CD4-positive, alpha-beta T cell treated with Interleukin-12 subunit alpha and Interleukin-12 subunit beta, for 1 hour (primary cell): ENCODE data around the gene CERKL.

Experiments
- DNase-seq: peaks from one replicate; pipeline ENCODE4 v3.0.0-alpha.2; 2020

The CERKL gene

DNA sequence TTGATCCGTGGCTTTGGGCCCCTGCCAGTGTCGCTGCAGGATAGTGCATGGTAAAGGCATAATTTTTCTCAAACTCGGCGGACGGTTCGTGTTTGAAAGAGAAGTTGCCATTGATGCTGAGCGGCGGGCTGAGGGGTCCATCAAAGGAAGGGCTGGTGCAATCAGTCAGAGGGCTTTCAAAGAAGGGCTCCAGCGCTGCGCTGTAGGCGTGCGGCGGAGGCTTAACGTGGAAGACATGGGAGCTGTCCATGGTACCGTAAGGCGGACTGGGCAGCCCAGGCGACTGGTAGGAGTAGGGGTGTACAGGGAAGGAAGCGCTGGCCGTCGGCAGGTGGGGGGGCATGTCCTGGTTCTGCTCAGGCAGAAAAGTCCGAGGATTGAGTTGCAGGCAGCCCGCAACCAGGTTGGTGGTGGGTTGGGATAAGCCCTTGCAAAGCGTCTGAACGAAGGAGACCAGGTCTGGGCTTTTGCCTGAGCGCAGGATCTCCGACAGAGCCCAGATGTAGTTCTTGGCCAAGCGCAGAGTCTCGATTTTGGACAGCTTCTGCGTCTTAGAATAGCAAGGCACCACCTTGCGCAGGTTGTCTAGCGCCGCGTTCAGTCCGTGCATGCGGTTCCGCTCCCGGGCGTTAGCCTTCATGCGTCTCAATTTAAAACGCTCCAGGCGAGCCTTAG, 21.1 kb upstream of the CERKL start:
- DNase-seq = peak; percentile 48

GRCh38 chr2:181675254-181675653, 18.3 kb upstream of the CERKL start:
- no peak for DNase-seq

GRCh38 chr2:181674461-181674860, 17.6 kb upstream of the CERKL start:
- DNase-seq = no peak

- DNase-seq = no peak
Measured at GRCh38 chr2:181673173-181673572, 16.3 kb upstream of the CERKL start.

DNA sequence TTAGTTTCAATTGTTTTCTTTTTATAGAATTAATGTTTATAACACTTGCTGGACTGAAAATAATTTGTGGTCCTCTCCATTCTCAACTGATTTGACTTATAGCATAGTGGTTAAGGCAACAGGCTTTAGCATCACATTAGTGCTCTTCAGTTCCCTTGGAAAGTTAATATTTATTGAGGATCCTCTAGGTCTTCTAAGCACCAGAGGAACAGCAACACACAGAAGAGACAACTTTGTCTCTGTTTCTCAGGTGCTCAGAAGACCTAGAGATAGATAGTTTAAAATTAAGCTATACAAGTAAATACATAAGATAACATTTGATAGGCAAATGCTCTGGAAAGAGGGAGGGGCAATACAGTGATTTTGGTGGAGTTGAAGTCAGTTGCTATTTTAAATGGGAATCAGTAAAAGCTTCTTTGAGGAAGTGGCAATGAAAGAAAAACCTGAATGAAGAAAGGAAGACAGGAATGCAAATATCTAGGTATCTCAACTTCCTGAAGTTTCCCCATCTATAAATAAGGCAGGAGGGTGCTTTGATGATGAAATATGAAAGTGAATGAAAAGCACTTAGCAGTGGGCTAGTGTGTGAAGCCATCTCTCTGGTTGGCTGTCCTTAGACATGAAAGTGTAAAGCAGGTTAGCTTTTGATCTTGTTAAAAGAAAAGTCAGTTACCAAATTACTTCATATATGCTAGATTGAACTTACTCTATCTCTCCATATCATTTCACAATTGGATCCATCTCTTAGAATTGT, 15.5 kb upstream of the CERKL start:
- no peak for DNase-seq

DNA sequence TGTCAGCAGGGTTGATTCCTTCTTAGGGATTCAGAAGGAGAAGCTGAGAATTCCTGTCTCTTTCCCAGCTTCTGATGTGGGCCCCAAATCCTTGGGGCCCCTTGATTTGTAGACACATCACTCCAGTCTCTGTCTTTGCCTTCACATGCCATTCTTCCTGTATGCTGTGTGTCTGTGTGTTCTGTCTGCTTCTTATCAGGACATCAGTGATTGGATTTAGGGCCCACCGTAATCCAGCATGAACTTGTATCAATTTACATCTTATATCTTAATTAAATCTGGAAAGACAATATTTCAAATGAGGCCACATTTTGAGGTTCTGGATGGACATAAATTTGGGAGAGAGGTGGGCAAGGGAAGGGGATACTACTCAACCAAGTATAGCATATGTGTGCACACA, 13.7 kb upstream of the CERKL start:
- no peak for DNase-seq

GRCh38 chr2:181667234-181667633, 10.3 kb upstream of the CERKL start:
- no peak for DNase-seq

DNA sequence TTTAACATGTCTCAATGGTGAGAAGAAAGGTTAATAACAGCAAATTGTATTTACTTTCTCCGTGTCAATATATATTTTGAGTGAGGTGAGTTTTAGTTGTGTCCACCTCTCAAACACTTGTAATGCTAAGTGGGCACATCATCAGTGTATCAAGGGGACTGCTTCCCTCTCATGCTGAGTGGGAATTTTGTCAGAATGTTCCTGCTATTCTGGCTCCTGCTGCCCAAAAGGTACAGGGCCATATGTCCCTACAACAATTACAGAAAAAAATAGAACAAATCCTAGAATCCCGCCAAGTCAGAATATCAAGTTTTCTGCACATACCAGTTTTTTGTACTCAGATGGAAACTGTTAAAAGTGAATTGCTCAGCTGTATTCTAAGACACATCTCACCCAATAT, 5.4 kb upstream of the CERKL start:
- no peak for DNase-seq

DNA sequence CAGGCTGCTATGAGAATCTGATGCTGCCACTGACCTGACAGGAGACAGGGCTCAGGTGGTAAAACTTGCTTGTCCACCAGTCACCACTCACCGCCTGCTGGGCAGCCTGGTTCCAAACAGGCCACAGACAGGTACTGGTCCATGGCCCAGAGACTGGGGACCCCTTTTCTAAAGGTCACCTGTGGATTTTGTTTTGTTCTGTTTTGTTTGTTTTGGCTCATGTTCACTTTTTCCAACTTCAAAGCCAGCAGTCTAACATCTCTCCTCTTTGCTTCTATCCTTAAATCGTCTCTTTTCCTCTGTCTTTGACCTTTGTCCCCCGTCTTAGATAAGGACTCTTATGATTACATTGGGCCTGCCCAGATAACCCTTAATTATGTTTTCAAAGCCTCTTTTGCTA, 3.3 kb upstream of the CERKL start:
- DNase-seq = no peak

DNA sequence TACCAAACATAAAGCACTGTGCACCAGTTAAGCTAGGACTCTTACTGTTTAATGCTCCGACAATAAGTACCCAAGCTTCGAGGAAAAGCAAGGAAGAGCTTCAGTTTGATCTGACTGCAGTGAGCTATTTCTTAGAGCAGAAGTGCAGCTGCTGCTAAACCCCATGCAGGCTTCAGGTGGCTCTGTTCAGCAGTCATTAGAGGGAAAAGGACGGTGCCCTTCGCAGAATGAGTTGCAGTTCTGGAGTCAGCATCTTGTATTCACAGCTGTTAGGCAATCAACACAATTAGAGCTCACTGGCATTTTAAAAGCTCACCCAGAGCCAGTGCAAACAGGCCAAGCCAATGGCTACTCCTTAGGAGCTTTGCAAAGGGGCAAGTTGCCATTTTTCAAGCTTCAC, 1.5 kb upstream of the CERKL start:
- no peak for DNase-seq

DNA sequence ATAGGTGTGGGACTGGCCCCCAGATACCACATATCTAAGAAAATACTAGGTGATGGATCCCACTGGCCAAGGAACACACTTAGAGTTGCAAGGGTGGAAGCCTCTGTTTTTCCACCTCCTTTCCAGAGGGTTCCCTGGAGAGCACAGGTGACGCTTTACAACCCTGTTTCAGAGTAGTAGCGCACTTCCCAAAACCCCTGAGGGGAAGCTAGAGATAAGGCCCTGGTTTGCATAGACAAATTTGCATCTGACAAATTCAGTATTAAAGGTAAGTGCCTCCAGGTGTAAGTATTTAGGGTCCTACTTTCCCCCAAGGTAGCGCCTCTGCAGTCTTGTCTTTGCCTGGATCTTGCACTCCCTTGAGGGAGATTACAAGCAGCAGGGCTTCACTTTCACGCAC, 474 bp upstream of the CERKL start:
- DNase-seq = no peak

- DNase-seq = no peak
Measured at GRCh38 chr2:181655519-181655918, 1.4 kb downstream of the CERKL start.

DNA sequence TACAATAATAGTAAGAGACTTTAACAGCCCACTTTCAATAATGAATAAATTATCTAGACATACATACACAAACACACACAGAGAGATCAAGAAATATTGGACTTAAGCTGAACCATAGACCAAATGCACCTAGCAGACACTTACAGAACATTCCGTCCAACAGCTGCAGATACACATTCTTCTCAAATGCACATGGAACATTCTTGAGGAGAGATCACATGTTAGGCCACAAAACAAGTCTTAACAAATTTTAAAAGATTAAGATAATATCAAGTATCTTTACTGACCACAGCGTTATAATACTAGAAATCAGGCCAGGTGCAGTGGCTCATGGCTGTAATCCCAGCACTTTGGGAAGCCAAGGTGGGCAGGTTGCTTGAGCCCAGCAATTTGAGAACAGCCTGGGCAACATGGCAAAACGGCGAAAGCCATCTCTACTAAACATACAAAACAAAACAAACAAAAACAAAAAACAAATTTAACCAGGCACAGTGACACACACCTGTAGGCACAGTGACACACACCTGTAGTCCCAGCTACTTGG, 7.4 kb downstream of the CERKL start:
- DNase-seq = no peak

DNA sequence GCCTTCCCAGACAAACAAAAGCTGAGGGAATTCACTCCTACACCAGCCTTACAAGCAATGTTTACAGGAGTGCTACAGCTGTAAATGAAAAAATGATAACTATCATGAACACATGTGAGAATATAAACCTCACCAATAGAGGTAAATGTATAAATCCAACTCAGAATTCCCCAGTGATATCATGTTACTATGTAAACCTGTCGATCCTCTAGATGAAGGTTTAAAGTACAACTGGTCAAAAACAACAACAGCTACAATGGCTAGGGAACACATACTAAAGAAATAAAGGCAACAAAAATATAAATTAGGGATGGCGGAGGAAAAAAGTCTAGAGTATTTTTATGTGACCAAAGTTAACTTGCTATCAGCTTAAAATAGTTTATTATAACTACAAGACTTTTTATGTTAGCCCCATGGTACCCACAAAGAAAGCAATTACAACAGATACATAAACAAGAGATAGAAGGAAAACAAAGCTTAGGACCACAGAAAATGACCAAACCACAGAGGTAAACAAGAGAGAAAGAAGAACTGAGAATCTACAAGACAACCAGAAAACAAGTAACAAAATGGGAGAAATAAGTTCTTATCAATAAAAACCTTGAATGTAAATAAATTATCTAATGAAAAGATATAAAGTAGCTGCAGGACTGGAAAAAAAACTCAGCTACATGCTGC, 8.3 kb downstream of the CERKL start:
- DNase-seq = no peak

DNA sequence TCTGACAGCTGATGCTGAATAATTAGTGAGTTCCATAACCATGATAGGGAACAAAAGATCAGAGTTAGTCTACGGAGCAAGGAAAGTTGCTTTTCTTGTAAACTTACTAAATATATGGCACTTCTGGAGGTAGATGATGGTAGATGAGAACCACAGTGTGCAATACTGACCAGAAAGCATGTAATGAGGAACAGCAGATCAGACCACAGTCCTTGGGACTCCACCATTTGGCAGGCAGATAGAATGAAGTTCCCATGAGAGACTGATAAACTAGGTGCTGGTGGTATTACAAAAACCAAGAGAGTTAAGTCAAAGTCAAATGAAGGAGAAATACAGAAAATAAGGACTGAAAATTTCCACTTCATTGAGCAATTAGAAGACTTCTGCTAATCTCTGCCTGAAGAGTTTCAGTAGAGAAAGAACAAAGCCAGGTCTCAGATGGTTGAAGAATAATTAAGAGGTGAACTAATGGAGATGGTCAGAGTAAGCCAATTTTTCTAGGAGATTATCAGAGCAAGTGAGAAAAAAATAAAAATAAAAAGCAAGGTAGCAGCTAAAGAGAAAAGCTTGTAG, 10.4 kb downstream of the CERKL start:
- no peak for DNase-seq

GRCh38 chr2:181643151-181643550, 13.8 kb downstream of the CERKL start:
- DNase-seq = no peak

GRCh38 chr2:181642086-181642485, 14.8 kb downstream of the CERKL start:
- no peak for DNase-seq

GRCh38 chr2:181639686-181640085, 17.2 kb downstream of the CERKL start:
- no peak for DNase-seq

DNA sequence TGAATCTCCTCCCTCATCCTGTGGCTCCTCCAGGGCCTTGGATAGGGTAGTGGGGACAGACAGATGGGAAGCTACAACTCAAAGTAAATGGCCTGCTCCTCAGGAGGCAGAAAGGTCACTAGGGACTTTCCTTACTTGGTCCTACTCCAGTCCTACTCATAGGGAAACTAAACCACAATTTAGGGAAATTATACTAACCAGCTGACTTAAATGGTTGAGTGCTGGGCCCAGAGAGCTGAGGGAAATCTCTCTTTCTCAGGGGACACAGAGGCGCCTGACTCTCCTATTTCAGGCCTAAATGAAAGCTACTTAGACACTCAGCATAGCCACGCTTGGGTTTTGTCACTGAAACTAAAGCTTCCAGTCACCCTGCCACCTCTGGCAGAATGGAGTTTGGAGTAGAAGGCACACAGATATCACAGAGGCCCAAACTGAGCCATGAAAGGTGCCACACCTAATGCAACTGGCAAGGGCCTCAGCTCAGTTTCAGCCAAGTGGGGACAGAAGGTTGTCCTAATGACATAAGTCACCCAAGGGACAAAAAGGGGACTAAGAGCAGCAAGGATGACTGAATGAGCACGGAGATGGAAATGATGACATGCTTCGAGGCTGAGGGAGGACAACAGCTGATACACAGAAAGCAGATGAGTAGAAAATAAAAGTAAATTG, 24.0 kb downstream of the CERKL start:
- no peak for DNase-seq

- DNase-seq = no peak
Measured at GRCh38 chr2:181628590-181629585, 28.0 kb downstream of the CERKL start.

DNA sequence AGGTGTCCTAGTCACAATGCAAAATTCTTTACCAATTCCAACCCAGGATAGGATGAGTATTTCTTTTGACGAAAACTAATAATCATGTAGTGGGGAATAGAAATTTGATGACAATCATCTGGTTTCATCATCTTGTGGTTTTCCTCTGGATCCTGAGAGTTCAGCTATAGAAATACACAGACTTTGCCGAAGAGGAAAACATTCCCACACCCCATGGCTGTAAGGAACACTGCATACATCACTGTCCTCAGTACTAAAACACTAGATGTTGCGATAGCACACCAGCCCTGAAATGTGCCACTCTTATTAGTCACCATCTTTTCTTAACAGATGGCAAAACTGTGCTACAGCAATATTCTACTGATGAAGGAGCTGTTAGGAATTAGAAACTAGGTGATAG, 29.4 kb downstream of the CERKL start:
- DNase-seq = no peak

GRCh38 chr2:181626671-181627070, 30.2 kb downstream of the CERKL start:
- no peak for DNase-seq
